Inferior parietal cortex (tissue), 1 donor: ENCODE results near the gene TMBIM6.
"Not testable (repeated sequence)": the region's sequence is repeated elsewhere in the genome, so short reads cannot be mapped to it uniquely, and the experiment has no call there.

Source experiments
- DNase-seq: peaks from one replicate; pipeline ENCODE4 v3.0.0-alpha.2; 2016; ENCODE audit errors: extremely low spot score

TMBIM6 gene

DNA sequence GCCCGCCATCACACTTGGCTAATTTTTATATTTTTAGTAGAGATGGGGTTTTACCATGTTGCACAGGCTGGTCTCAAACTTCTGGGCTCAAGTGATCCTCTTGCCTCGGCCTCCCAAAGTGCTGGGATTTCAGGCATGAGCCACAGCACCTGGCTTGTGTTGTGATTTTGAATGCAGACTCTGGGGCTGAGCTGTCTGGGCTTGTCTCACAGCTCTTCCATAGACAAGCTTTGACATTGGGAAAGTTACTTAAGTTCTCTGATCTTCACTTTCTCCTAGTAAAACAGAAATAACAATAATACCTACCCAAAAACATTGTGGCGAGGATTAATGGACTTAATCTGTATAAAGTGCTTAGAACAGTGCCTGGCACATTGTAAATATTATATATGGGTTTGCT, 36.0 kb downstream of the TMBIM6 start:
- no peak for DNase-seq

DNA sequence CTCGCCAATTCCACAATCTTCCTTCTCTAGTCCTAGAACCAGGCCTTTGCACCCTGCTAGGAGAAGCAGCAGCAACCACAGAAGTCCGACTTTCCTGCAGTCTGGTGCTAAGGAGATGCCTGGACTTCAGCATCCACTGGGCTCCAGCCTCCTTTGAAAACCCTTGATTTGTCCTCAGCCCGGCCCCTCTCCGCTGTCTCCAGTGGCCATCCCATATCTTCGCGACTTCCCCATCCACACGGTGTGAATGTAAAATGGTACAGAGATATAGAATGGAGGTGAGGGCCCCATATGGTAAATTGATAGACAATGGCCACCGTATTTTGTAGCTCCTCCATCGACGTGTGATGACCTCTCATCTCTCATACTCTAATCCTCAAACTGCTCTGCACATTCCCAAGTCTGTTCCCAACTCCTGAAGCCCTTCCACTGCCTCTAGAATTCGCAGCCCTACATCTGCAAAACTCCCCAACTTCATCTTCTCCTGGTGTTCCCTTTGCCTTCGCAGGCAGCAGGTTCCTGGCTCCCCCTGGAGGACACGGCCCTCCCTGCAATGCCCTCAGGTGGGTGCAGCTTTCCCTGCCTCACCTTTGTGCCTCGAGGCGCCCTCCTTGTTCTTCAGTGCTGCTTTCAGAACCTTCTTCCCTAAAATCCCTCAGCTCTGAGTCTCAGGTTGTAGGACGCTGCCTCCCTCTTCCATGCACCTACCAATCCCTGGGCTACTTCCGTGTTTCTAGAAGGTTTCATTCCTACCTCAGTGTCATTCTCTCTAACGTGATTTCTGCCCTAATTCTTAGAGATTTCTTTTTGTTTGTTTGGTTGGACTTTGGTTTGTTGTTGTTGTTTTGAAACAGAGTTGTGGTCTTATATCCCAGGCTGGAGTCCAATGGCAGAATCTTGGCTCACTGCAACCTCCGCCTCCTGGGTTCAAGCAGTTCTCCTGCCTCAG, 36.7 kb downstream of the TMBIM6 start:
- no peak for DNase-seq

DNA sequence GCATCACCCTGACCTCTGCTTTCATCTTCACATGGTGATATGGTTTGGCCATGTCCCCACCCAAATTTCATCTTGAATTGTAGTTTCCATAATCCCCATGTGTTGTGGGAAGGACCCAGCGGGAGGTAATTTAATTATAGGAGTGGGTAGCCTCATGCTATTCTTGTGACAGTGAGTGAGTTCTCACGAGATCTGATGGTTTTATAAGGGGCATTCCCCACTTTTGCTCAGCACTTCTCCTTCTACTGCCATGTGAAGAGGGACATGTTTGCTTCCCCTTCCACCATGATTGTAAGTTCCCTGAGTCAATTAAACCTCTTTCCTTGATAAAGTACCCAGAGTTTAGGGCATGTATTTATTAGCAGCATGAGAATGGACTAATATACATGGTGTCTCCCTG, 38.2 kb downstream of the TMBIM6 start:
- no peak for DNase-seq

DNA sequence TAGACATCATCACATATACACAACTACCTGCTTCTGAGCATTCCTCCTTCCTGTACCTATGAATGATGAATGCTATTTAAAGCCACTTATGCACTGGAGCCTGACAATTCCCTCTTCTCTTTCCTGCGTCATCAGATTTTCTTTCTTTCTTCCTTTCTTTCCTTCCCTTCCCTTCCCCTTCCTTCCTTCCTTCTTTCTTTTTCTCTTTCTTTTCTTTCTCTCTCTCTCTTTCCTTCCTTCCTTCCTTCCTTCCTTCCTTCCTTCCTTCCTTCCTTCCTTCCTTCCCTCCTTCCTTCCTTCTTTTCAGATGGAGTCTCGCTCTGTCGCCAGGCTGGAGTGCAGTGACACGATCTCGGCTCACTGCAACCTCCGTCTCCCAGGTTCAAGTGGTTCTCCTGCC, 39.6 kb downstream of the TMBIM6 start:
- DNase-seq: not testable (repeated sequence)

DNA sequence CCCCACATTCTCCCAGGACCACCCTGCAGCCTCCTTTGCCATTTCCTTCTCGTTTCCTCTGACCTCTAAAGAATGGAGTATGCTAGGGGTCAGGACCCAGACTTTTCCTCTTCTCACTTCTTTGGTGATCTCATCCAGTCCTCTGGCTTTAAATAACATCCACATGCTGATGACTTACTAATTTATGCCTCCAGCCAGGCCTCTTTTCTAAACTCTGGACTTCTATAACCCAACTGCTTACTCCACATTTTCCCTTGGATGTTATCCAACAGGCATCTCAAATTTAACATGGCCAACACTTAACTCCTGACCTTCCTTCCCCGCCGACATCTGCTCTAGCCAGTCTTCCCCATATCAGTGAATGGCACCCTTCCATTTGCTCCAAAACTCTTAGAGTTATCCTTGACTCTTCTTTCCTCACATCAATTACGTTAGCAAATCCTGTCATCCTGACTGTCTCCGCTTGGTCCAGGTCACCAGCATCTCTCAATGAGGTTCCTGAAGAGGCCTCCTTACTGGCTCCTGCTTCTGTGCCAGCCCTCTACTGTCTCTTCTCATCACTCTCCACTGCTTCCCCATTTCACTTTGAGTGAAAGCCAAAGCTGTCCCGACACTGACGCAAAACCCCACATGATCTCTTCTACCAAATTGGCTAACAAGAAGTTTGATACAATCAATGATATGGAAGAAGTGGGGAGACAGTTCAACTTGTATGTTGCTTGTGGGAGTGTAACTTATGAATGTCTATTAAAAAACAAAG, 42.7 kb downstream of the TMBIM6 start:
- peak; percentile 11 for DNase-seq

DNA sequence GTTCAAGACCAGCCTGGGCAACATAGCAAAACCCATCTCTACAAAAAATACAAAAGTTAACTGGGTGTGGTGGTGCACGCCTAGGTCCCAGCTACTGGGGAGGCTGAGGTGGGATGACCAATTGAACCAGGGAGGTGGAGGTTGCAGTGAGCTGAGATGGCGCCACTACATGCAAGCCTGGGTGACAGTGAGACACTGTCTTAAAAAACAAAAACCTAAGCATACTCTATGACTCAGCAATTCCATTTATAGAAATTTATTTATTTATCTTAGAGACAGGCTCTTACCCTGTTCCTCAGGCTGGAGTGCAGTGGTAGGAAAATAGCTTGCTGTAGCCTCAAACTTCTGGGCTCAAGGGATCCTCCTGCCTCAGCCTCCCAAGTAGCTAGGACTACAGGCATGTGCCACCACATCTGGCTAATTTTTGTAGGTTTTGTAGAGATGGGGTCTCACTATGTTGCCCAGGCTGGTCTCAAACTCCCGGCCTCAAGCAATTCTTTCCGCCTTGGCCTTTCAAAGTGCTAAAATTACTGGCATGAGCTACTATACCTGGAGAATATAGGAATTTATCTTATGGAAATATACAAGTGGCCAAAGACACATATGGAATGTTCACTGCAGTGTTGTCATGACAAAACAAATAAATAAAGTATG, 43.5 kb downstream of the TMBIM6 start:
- DNase-seq: no peak

DNA sequence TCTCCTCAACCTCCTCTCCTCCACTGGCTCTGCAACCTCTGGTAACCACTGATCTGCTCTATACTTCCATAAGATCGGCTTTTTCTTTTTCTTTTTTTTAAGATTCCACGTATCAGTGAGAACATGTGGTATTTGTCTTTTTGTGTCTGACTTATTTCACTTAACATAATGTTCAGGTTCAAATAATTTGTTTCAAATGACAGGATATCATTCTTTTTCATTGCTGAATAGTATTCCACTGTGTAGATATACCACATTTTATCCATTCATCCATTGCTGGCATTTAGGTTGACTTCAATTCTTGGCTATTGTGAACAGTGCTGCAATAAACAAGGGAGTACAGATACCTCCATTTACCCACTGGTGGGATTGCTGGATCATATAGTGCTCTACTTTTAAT, 46.3 kb downstream of the TMBIM6 start:
- no peak for DNase-seq

DNA sequence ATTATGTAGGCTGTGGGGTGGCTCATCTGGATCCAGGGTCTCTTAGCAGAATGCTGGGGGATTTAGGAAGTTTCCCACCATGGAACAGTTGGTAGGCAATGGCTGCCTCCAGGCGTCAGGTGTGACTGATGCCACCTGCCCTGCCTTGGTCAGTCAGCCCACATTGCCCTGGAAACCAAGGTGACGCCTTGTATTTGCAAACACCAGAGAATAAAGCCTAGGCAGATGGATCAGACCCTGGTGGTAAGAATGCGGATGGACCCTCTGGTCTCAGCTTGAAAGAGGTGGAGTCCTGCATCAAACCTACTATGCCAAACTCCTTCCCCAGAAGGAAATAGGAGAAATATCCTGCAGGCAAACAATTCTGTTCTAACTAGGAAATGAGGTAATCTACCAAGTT, 48.6 kb downstream of the TMBIM6 start:
- no peak for DNase-seq

DNA sequence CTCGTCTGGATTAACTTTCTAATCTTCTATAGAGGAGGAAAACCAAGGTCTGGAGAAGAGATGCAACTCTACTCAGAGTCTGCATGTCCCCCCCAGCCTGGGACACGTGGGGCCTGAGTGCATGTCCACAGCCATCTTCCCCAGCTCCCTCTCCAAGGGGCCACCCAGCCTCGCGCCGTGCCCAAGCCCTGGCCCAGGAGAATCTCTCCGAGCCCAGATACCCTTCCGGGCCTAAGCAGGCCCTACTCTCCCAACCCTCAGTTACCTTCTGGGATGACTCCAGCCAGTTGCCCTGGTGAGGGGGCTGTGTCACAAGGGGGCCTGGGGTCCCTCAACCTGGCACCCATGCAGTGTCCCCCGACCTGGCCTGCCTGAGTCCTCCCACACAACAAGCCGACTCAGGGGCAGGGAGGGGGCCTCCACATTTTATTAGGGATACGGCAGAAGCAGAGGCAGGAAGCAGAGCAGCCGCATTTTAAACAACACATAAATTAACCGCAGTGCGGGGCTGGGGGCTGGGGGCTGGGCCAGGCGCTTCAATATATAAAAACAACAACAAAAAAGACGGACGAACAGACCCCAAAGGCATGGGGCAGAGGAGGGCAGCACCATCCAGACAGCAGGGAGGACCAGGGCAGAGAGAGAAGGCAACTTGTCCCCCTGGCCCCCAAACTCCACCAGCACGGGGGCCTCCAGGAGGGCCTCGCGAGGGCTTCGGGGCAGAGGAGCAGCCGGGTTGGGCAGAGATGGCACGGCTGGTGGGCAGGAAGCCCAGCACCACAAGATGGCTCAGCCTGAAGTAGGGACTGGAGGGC, 49.6 kb downstream of the TMBIM6 start:
- DNase-seq: no peak

DNA sequence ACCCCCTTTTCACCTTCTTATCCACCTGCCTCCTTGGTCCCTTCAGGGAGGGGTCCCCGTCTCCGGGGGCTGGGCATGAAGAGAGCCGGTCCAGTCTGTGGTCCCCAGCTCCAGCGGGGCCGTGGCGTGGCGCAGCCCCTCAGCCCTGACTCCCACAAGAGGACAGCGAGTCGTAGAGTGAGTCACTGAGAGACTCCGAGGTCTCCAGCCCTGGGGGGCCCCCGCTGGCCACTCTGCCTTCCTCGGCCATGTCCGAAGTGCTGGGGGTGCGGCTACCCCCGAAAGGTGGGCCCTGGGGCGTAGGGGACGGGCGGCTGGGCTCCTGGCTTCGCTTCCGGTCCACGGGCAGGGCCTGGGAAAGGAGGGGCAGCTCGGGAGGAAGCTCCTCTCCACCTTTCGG, 50.3 kb downstream of the TMBIM6 start:
- no peak for DNase-seq

DNA sequence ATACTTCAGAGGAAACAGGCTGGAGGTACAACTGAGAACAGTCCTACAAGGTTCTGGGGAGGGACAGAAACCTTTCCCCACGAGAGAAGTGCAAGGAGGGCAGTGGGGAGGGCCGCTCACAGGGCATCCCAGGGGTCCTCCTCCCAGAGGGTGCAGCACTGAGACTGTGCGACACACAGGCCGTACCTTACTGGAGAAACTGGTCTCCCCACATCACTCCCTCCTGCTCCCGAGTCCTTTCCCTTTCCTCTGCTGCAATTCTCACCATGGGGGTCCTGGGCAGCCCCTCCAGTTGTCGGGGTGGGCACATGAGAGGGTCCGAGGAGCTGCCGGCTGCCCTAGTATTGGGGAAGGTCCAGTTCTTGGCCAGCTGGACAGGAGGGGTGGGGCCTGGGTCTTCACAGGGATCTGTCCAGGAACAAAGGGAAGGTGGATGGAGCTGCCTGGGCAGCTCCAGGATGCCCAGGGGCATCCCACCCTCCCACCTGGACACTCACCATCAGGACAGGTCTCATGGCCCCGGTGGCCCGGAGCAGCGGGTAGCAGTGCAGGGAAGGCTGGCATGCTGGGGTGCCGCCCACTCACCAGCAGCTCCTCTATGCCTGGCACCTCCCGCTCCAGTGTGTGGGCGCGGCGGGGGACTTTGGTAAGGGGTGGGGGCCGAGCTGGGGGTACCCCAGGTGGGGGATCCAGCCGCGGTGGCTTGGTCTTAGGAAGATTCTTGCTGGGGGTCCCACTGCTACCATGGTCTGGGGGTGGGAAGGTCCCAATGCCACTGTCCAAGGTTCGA, 51.0 kb downstream of the TMBIM6 start:
- no peak for DNase-seq

DNA sequence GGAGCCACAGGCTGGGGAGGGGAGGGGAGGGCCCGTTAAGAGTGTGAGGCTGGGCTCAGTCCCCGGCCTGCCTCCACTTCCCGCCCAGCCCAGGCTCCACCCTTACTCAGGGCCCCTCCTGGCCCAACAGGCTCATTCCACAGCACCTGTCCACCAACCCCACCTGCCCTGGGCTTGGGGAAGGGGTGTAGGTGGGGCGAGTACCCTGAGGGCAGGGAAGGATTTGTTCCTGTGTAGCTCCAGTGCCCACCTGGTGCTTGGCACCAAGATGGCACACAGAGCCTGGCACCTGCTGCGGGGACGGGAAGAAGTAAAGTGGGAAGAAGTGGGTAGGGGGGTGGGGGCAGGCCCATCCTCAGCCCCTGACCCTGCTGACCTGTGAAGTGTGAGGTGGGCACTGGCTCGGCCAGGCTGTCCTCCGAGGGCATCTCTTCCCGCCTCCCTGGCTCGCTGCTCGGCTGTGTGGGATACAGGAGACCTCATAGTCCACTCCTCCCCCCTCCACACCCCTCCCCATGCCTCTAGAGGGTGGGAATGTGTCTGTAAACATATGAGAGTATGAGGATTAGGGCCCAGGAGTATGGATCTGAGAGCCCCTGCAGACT, 51.7 kb downstream of the TMBIM6 start:
- no peak for DNase-seq

DNA sequence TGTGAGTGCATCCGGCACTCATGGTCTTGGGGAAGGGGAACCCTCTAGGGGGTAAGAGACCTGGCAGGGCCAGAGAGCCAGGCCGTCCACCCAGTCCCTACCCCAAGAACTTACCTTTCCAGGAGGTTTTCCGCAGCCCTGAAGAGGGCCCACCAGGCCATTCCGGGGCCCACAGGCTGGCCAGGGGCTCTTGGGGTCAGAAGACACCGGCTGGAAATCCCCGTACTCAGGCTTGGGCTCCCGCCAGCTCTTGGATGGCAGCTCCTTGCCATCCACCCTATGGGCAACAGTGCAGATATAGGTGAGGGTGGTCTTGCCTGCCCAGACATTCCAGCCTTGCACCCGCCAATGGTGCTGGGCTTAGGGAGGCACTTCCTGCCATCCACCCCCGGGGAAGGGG, 52.3 kb downstream of the TMBIM6 start:
- no peak for DNase-seq

DNA sequence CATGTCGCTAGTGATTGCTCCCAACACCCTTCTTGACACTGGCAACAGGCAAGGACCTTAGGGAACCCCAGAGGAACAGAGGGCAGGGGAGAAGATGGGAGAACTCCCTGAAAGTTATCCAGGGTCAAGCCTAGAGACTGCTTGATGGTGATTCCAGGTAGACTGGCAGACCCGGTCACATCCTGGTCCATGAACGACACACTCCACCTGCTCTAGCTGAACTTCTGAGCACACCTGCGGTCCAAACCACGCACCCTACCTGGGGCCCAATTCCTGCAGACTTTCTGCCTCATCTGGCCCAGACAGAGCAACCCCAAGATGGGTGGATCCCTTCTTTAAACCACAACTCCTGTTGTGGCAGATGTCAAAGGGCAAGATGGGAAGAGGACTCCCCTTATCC, 52.7 kb downstream of the TMBIM6 start:
- no peak for DNase-seq

DNA sequence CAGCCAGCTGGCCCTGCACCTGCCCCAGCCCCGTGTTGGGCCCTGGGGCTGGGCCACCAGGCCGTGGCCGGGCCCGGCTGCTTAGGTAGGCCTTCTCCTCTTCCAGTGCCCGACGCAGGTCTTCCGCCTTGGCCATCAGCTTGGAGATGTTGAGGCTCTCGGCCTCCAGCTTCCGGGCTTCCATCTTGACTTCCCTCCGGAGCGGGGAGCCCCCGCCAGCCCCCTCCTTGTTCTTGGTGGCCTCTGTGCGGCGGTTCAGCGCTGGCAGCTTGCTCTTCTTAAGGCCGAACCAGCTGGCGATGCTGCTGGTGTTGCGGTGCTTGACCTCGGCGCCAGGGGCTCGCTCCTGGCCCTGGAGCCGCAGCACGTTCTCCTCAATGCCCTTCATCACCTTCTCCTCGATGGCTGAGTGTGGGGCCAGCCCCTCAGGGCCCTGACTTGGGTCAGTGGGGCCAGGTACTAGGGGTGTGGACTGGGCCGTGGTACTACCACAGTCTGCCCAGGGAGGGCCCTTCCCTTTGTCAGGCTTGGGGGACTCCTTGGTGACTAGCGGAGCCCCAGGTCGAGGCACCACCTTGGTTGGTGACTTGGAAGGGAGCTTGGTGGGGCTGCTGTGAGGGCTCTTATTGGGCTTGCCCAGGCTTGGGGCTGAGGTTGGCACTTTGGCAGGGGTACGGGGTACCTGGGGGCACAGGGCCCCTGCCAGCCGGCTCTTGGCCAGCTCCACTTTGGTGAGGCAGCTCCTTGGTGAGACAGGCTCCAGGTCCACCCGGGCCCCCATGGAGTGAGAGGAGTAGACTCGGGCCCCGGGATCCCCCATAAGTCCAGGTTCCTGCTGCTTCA, 53.7 kb downstream of the TMBIM6 start:
- no peak for DNase-seq

DNA sequence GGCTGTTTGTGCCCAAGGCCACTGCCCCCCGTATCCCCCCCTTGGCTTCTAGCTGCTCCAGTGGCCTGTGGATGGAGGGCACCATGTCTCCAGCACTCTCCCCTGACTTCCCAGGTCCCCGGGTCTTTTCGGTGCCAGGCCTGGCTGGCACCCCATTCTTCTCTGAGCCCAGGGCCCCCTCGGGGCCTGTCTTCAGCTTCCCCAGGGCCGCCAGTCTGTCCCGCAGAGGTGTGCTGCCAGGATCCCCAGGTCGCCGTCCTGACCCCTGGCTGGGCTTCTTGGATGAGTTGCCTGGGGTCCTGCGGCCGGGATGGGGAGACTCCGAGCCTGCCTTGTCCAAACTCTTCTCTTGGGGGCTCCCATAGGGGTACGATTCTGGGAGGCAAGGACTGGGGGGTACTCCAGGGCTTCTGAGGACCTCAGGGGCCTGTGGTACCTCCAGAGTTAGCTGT, 54.3 kb downstream of the TMBIM6 start:
- DNase-seq: no peak

DNA sequence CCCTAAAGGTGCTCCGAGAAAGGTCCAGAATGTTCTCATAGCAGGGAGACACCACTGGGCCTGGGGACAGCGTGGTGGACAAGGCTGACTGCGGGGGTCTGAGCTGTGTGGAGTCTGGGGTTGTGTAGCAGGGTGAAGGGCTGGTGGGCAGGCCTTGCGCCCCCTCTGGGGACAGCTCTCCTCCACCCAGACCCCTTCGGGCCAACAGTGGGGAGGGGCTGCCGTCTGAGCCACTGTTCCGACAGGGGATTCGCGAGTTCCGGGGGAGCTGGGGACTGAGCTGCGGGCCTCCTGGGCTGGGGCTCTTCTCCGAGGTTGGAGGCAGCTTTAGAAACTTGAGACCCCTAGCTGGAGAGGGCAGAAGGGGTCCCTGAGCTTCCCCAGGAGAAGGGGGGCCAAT, 54.8 kb downstream of the TMBIM6 start:
- DNase-seq: no peak

DNA sequence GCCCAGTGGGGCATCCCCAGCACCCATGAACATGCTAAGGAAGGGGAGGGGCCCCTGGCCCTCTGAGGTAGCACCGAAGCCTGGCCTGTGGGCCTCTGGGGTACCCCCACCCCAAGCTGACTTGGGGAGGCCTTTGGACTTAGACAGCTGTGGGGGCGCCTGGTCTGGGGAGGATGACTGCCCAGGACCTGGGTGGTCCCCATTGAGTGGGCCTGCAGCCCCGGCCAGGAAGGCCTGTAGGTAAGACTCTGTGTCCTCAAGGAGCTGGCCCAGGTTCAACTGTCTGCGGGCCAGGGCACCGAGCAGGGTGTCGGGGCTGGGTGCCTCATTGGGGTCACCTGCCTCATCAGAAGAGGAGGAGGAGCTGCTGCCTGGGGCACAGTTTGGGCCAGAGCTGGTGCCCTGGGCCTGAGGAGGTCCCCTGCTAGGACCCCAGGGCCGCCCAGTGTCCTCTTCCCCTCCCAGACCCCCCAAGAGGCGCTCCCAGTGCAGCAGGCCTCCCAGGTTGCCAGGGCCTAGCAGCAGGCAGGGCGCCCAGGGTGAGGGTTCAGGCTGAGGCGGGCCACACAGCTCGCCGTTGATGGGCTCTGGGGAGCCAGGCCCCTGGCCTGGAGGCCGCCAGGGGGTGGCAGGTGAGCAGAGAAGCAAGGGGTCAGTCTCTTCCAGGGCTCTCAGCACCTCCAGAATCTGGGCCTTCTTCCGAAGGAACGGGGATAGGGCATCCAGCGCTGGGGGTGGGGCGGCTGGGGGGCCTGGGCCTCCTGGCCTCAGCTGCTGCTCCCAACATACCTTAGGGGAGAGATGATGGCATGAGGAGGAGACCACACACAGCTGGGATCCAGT, 55.5 kb downstream of the TMBIM6 start:
- DNase-seq: no peak

DNA sequence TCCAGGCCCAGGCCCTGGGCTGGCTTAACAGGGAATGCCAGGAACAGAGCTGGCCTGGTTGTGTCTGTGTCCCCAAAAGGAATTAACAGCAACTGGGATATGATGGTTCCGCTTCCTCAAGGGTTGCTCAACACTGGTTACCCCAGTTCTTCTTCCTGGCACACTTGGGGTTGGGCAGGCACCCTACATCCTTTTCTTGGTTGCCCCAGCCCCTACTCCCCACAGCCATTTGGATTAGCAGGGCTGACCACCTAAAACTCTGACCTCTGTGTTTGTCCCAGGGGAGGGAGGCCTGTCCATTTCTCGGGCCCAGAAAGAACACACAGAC, 56.1 kb downstream of the TMBIM6 start:
- DNase-seq: no peak
